ENCODE measurements around the gene RXFP1.

The RXFP1 gene

GRCh38 chr4:158676076-158676475 lies 154.4 kb downstream of the RXFP1 start:
- DNase-seq = no peak

GRCh38 chr4:158678767-158679166 lies 157.1 kb downstream of the RXFP1 start:
- no peak for DNase-seq

GRCh38 chr4:158681629-158682028 lies 159.9 kb downstream of the RXFP1 start:
- DNase-seq = peak; percentile 3

- peak; percentile 31 for DNase-seq
Observed at GRCh38 chr4:158682066-158682465, 160.4 kb downstream of the RXFP1 start.

GRCh38 chr4:158688813-158689212 lies 167.1 kb downstream of the RXFP1 start:
- DNase-seq = no peak
